ENCODE measurements around the gene IRF8. TPM values are rescaled to one million over a fixed set of nuclear protein-coding genes. Genes with fewer than 3 reads are reported as not detected.
A peak's percentile ranks its signal among the peaks of the same experiment; 100 is the strongest.

The IRF8 gene
- total and polyA plus RNA-seq, 10 donors = 103 to 329 (median 252) TPM

- TF ChIP-seq POLR2AphosphoS5 (IDR thresholded peaks at IDR 0.05) (no peak), CTCF (IDR thresholded peaks at IDR 0.05 in 8 of 11, conservative IDR thresholded peaks at IDR 0.05 in 3 of 11) (no peak), POLR2A (IDR thresholded peaks at IDR 0.05) (no peak)
- Histone ChIP-seq H3K36me3 (no peaks in the 10 kb centered on the region), H3K4me1 (peaks cover 8 to 93% (median 44%) of the 10 kb centered on the region in 6 donors), H3K9me3 (no peaks in the 10 kb centered on the region), H3K27ac (peak overlapping the region in 2 of 8 donors; percentile 85 to 92), H3K4me3 (no peak overlapping the region), H3K27me3 (replicated peaks in 1 of 7) (peaks cover 0 to 20% (median 0%) of the 10 kb centered on the region in 7 donors)
- intact Hi-C loops (cut with DNase I; ENCODE audit: low total_unique reads) = no loop called here
- 80 to 85% (median 84%) methylated on average over 9 of the region's 9 CpGs for WGBS, 5 donors
- DNase-seq = no peak
Observed at GRCh38 chr16:85934210-85934609, 35.2 kb downstream of the IRF8 start.

GRCh38 chr16:85935391-85935973 lies 36.5 kb downstream of the IRF8 start:
- peak overlapping the region; percentile 72 to 92 (median 84) for H3K27ac ChIP-seq
- DNase-seq = no peak

GRCh38 chr16:85935974-85936760 lies 37.2 kb downstream of the IRF8 start:
- intact Hi-C loops (cut with DNase I; ENCODE audit: low total_unique reads) = no loop called here
- Histone ChIP-seq H3K4me3 (peak overlapping the region in 4 of 8 donors; percentile 5 to 33 (median 9)), H3K27ac (peak overlapping the region; percentile 72 to 92 (median 84)), H3K9me3 (no peaks in the 10 kb centered on the region), H3K36me3 (no peaks in the 10 kb centered on the region), H3K27me3 (replicated peaks in 1 of 7) (peaks cover 0 to 8% (median 0%) of the 10 kb centered on the region in 7 donors), H3K4me1 (peaks cover 8 to 74% (median 43%) of the 10 kb centered on the region in 6 donors)
- 13 to 23% (median 15%) methylated on average over 22 of the region's 22 CpGs for WGBS, 5 donors
- DNase-seq = peak; percentile 90
- TF ChIP-seq POLR2AphosphoS5 (IDR thresholded peaks at IDR 0.05) = peak in 2 of 3 donors; percentile 83 to 89
- TF ChIP-seq POLR2A (IDR thresholded peaks at IDR 0.05) = peak in 1 of 3 donors; percentile 12
- no peak for TF ChIP-seq CTCF (IDR thresholded peaks at IDR 0.05 in 8 of 11, conservative IDR thresholded peaks at IDR 0.05 in 3 of 11)

More at GRCh38 chr16:85935391-85935973, 36.5 kb downstream of the IRF8 start:
- intact Hi-C loops (cut with DNase I; ENCODE audit: low total_unique reads) = no loop called here
- H3K36me3 ChIP-seq = no peaks in the 10 kb centered on the region
- TF ChIP-seq POLR2A (IDR thresholded peaks at IDR 0.05) (no peak), CTCF (IDR thresholded peaks at IDR 0.05 in 8 of 11, conservative IDR thresholded peaks at IDR 0.05 in 3 of 11) (no peak), POLR2AphosphoS5 (IDR thresholded peaks at IDR 0.05) (no peak)
- H3K4me3 ChIP-seq = peak overlapping the region in 4 of 8 donors; percentile 5 to 33 (median 9)
- WGBS, 5 donors = 25 to 35% (median 29%) methylated on average over 13 of the region's 13 CpGs
- H3K27me3 ChIP-seq (replicated peaks in 1 of 7) = peaks cover 0 to 8% (median 0%) of the 10 kb centered on the region in 7 donors
- H3K4me1 ChIP-seq = peaks cover 8 to 81% (median 44%) of the 10 kb centered on the region in 6 donors
- no peaks in the 10 kb centered on the region for H3K9me3 ChIP-seq

GRCh38 chr16:85936816-85937215 lies 37.9 kb downstream of the IRF8 start:
- no peak for TF ChIP-seq CTCF (IDR thresholded peaks at IDR 0.05 in 8 of 11, conservative IDR thresholded peaks at IDR 0.05 in 3 of 11)
- no peak for TF ChIP-seq POLR2A (IDR thresholded peaks at IDR 0.05)
- no peak for TF ChIP-seq POLR2AphosphoS5 (IDR thresholded peaks at IDR 0.05)
- peaks cover 8 to 71% (median 36%) of the 10 kb centered on the region in 6 donors for H3K4me1 ChIP-seq
- 67 to 84% (median 72%) methylated on average over 12 of the region's 12 CpGs for WGBS, 5 donors
- H3K27me3 ChIP-seq (replicated peaks in 1 of 7) = peaks cover 0 to 8% (median 0%) of the 10 kb centered on the region in 7 donors
- no peaks in the 10 kb centered on the region for H3K36me3 ChIP-seq
- H3K27ac ChIP-seq = peak overlapping the region; percentile 72 to 92 (median 84)
- H3K9me3 ChIP-seq = no peaks in the 10 kb centered on the region
- intact Hi-C loops (cut with DNase I; ENCODE audit: low total_unique reads) = no loop called here
- no peak for DNase-seq
- H3K4me3 ChIP-seq = peak overlapping the region in 1 of 8 donors; percentile 33
